Small intestine (tissue), 7 donors: ENCODE measurements around the gene RECQL5. TPM values are rescaled to one million over a fixed set of nuclear protein-coding genes. Genes with fewer than 3 reads are reported as not detected.
A peak's percentile ranks its signal among the peaks of the same experiment; 100 is the strongest.

Experiments
- DNase-seq, 2 donors: peaks; one replicate each; pipeline versions ENCODE4 v3.0.0 to v3.0.0-alpha.2; 2013
- FAIRE-seq: peaks from 2 replicates; lab custom pipeline; 2012; peaks lifted over from hg19 to GRCh38; lab: Jason Lieb, UNC
- H3K27ac ChIP-seq, 3 donors: one replicate each; pipeline ENCODE4 v1.5.1; 2013; ENCODE audit warnings: low read length in 2 of 3, mild to moderate bottlenecking in 2 of 3, control low read depth in 1 of 3, inconsistent platforms in 1 of 3, low read depth in 1 of 3, moderate library complexity in 1 of 3
- H3K27me3 ChIP-seq, 3 donors: one replicate each; pipeline ENCODE4 v1.6.1; 2013; ENCODE audit warnings: low read length in 3 of 3, inconsistent platforms in 1 of 3; ENCODE audit not compliant: control insufficient read depth in 3 of 3, insufficient read depth in 3 of 3
- H3K36me3 ChIP-seq, 3 donors: one replicate each; pipeline ENCODE4 v1.6.1; 2013; ENCODE audit warnings: low read length in 3 of 3, inconsistent platforms in 1 of 3, low read depth in 1 of 3, mild to moderate bottlenecking in 1 of 3, moderate library complexity in 1 of 3; ENCODE audit not compliant: control insufficient read depth in 3 of 3, insufficient read depth in 2 of 3
- H3K4me1 ChIP-seq, 3 donors: one replicate each; pipeline ENCODE4 v1.6.1; 2013; ENCODE audit warnings: low read length in 2 of 3, inconsistent platforms in 1 of 3, low read depth in 1 of 3, mild to moderate bottlenecking in 1 of 3, moderate library complexity in 1 of 3; ENCODE audit not compliant: control insufficient read depth in 3 of 3, insufficient read depth in 2 of 3
- H3K4me3 ChIP-seq, 3 donors: one replicate each; pipeline ENCODE4 v1.5.1; 2013; ENCODE audit warnings: low read length in 3 of 3, control low read depth in 1 of 3, inconsistent platforms in 1 of 3, low read depth in 1 of 3, mild to moderate bottlenecking in 1 of 3, moderate library complexity in 1 of 3
- H3K9me3 ChIP-seq, 2 donors: one replicate each; pipeline ENCODE4 v1.6.1; 2013; ENCODE audit warnings: low read depth in 1 of 2, low read length in 1 of 2; ENCODE audit not compliant: control insufficient read depth in 2 of 2, insufficient read depth in 1 of 2
- WGBS, 3 donors: extraction: QIAGEN DNeasy Blood & Tissue Kit; methylation state at CpG; one replicate each; pipeline ENCODE4 v1.1.7; 2013; 5-methylcytosine and 5-hydroxymethylcytosine counted together
- polyA plus RNA-seq, 4 donors: library from polyadenylated mRNA; stranded (reverse) in 3 of 4; unstranded in 1 of 4; fragments of 200-250 nt in 3 of 4; fragments of 120-200 nt in 1 of 4; gene quantifications; one replicate each; pipeline versions ENCODE4 v1.2.1 to v1.2.3, GENCODE V29; 2013
- donor health status: healthy with polysubstance abuse.
- donor health status: control.
- donor health status: control.
- donor health status: Bipolar disorder and iron deficiency.
- donor health status: healthy.

RECQL5 gene
- polyA plus RNA-seq, 4 donors: 14.6 to 41.2 (median 17.9) TPM

DNA sequence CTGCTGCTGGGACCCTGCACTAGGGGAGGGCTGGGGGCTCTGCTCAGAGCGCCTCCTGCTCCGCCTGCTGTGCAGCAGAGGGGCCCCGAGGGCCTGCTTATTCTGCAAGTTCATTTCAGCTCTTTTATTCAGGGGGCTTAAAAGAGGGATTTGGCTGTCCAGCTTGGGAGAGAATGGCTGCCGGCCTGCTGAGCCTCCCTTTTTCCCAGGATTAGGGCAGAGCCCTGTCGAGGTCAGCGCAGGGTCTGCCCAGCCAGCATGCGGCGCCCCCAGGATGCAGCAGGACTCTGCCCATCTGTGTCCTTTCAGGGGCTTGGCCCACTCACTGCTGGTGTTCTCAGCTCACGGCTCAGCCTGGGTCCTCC, 32.6 kb downstream of the RECQL5 start:
- Histone ChIP-seq H3K36me3 (peaks cover 0 to 77% (median 0%) of the 10 kb centered on the region in 3 donors), H3K4me1 (peaks cover 0 to 61% (median 4%) of the 10 kb centered on the region in 3 donors), H3K4me3 (peak overlapping the region in 1 of 3 donors; percentile 7), H3K27ac (peak overlapping the region; percentile 0 to 89 (median 89)), H3K9me3 (no peaks in the 10 kb centered on the region), H3K27me3 (no peaks in the 10 kb centered on the region)
- 81 to 90% (median 83%) methylated on average over 8 to 9 of the region's 9 CpGs for WGBS, 3 donors
- DNase-seq (no peak), FAIRE-seq (no peak)

DNA sequence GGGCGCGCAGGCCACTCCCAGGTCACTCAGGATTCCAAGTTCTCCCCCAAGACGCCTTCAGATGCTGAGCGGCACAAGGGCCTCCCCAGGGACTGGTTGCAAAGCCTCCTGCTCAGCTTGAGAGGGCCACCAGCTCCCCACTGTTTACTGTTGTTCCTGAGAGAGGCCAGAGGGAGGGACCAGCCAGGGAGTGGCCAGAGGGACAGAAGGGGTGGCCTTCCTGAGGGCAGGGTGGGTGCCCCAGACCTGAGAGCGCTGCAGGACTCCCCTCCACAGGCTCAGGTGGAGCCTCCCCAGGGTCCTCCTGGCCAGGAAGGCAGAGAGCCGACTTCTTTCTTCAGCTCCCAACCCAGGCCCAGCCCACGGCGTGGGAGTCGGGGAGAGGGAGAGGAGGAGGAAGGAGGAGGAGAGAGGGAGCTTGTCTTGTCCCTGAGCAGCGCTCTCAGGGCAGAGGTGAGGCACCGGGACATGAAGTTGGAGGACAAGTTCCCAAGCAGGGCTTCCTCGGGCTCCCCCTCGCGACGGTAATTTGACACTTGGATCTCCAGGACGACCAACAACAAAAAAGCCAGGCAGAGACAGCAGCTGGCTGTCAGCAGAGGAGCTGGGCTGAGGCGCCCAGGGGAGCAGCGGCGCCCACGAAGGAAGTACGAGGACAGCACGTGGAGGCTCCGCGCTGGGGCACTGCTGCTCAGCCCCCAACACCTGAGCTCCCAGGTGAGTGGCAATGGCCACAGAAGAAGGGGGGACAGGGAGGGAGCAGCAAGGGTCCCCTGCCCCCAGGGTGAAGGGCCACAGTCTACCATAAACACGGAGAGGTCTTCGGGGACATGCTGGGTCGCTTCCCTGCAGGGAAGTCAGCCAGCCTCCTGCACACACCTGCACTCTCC, 33.2 kb downstream of the RECQL5 start:
- 8 to 17% (median 13%) methylated on average over 26 to 27 of the region's 27 CpGs for WGBS, 3 donors
- H3K4me1 ChIP-seq: peaks cover 0 to 59% (median 4%) of the 10 kb centered on the region in 3 donors
- no peaks in the 10 kb centered on the region for H3K9me3 ChIP-seq
- FAIRE-seq (no peak), DNase-seq (peak; percentile 90 to 95)
- H3K27me3 ChIP-seq: no peaks in the 10 kb centered on the region
- peak overlapping the region in 1 of 3 donors; percentile 7 for H3K4me3 ChIP-seq
- peak overlapping the region; percentile 57 to 89 (median 89) for H3K27ac ChIP-seq
- peaks cover 0 to 77% (median 0%) of the 10 kb centered on the region in 3 donors for H3K36me3 ChIP-seq

DNA sequence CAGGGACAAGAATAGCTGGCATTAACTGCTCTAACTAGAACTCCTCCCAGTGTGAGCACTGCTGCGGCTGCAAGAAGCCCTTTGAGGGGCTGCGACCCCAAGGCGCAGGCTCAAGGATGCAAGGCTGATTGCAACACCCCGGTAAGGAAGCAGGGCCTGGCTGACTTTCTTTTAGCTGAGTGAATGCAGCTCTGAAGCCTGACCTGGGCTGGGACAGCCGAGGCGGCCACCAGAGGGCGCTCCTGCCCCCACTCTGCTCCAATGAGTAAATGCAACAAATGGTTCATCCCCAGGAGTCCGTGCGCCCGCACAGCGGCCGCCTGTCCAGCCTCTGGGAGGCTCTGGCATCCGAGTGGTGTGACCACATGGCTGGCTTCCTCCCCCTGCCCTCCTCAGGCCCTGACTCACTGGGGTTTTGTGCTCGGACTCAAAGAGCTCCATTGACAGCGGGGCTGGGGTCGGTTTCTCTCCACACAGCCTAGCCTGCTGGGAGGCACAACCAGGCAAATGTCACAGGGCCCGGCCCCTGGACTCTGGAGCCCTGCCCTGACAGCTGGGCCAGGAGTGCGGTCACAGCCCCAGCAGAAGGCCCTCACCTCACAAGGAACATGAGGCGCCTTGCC, 34.0 kb downstream of the RECQL5 start, which contains the start of gene SMIM5:
Gene SMIM5 (plus strand): TSS at position 572 of the 623 bp plus-strand sequence. CDS start 6,768 bp downstream, outside the sequence.
- WGBS, 3 donors: 9 to 15% (median 14%) methylated on average over 19 of the region's 19 CpGs
- peaks cover 0 to 59% (median 4%) of the 10 kb centered on the region in 3 donors for H3K4me1 ChIP-seq
- DNase-seq (peak; percentile 79 to 93), FAIRE-seq (no peak)
- no peaks in the 10 kb centered on the region for H3K9me3 ChIP-seq
- no peaks in the 10 kb centered on the region for H3K27me3 ChIP-seq
- H3K36me3 ChIP-seq: peaks cover 0 to 78% (median 0%) of the 10 kb centered on the region in 3 donors
- peak within 1 kb of the TSS; percentile 57 to 89 (median 89) for H3K27ac ChIP-seq
- H3K4me3 ChIP-seq: peak within 1 kb of the TSS in 1 of 3 donors; percentile 7

DNA sequence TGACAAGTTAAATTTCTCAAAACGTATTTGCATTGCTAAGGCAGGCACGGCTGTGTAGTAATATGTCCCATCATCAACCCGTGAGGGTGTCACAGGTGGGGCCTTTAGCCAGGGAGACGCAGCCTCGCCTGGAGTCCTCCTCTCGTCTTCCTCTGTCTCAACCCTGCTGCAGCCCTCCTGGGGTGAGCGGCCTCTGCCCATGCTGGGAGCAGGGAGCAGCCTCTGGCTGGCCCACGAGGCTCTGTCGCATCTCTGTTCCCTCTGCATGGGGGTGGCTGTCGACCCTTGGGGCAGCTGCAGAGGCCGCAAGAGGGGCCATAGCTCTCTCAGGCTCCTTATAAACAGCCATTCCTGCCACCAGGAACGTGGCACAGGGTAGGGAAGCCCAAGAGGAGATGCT, 34.5 kb downstream of the RECQL5 start:
- H3K4me1 ChIP-seq: peaks cover 0 to 54% (median 4%) of the 10 kb centered on the region in 3 donors
- H3K27ac ChIP-seq: peak overlapping the region; percentile 10 to 89 (median 26)
- no peak for DNase-seq
- WGBS, 3 donors: 79 to 83% (median 80%) methylated on average over 12 of the region's 12 CpGs
- FAIRE-seq: no peak
- no peaks in the 10 kb centered on the region for H3K9me3 ChIP-seq
- H3K36me3 ChIP-seq: peaks cover 0 to 76% (median 0%) of the 10 kb centered on the region in 3 donors
- no peaks in the 10 kb centered on the region for H3K27me3 ChIP-seq
- no peak overlapping the region for H3K4me3 ChIP-seq

DNA sequence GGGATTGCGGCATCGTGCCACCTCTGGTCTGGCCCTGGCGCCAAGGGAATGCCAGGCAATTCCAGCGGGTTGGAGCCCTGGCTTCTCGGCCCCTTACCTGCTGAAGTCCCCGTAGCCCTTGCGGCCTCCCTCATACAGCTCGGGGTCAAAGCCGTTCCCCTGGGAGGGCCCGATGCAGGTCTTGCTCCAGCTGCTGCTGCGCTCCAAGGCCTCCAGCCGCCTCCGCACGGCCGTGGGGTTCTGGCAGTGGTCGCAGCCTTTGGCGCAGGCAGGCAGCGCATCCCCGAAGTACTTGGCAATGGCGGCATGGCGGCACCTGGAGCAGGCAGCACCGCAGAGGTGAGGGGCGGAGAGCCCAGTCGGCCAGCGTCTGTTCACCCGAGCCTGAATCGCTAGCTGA, 35.6 kb downstream of the RECQL5 start:
- FAIRE-seq (no peak), DNase-seq (no peak)
- Histone ChIP-seq H3K27me3 (no peaks in the 10 kb centered on the region), H3K36me3 (peaks cover 7 to 78% (median 8%) of the 10 kb centered on the region in 3 donors), H3K9me3 (no peaks in the 10 kb centered on the region), H3K4me3 (no peak overlapping the region), H3K27ac (no peak overlapping the region), H3K4me1 (peaks cover 0 to 44% (median 0%) of the 10 kb centered on the region in 3 donors)
- 93 to 97% (median 93%) methylated on average over 27 of the region's 27 CpGs for WGBS, 3 donors

DNA sequence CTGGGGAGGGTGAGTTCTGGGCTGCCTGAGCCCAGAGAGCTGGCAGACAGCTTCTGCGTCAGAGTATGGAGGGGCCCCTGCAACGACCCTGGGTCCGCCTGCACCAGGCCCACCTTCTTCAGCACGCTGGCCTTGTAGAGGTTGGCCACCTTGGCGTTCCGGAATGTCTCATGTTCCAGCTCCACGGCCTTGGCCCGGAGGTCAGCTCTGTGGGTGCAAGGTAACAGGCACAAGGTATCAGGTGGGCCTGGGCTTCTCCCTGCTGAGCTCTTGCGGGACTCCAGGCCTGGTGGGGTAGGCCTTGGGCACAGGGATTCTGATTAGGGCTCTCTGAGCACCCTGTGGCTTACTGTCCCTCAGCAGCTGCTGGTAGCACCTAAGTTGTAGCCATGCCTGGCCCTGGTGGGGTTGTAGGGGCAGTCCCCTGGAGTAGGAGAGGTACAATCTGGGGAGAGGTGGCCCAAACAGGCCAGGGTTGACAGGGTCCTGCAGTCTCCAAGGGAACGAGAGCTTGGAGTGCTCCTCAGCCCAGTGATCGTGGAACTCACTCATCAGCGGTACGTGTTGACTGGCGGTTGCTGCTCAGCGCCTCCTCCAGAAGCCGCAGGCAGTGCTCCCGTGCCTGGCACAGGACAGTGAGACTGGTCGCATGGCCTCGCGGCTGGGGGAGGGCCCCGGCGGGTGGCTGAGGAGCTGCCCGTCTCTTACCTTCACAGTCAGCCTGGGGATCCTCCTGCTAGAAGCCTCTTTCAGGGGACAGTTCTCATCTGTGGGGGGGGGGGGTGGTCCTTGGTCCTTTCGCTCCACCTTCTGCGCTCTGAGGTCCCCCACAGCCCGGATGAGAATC, 36.7 kb downstream of the RECQL5 start:
- no peak for FAIRE-seq
- no peak for DNase-seq
- no peak overlapping the region for H3K4me3 ChIP-seq
- H3K36me3 ChIP-seq: peaks cover 16 to 86% (median 17%) of the 10 kb centered on the region in 3 donors
- no peaks in the 10 kb centered on the region for H3K27me3 ChIP-seq
- no peaks in the 10 kb centered on the region for H3K9me3 ChIP-seq
- no peak overlapping the region for H3K27ac ChIP-seq
- WGBS, 3 donors: 81 to 87% (median 84%) methylated on average over 25 to 26 of the region's 26 CpGs
- H3K4me1 ChIP-seq: peaks cover 0 to 37% (median 0%) of the 10 kb centered on the region in 3 donors

DNA sequence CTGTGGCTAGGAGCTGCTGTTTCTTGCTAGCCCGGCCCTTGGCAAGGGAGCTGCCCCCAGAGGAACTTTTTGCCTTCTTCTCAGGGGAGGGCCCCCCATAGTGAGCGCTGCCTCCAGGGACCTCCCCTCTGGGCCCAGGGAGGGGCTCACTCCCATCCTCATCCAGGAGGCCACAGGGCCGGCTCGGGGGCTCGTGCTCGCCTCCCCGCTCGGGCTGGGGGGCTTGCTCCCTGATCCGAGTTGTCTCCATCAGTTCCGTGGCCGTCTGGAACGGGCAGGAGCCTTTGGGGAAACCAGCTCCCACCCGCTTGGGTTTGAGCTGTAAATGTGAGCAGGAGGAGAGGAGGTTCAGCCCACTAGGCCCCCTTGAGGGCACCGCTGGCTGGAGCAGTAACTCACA, 37.8 kb downstream of the RECQL5 start:
- WGBS, 3 donors: 82 to 89% (median 84%) methylated on average over 14 of the region's 14 CpGs
- H3K27ac ChIP-seq: no peak overlapping the region
- FAIRE-seq (no peak), DNase-seq (no peak)
- H3K36me3 ChIP-seq: peaks cover 23 to 86% (median 24%) of the 10 kb centered on the region in 3 donors
- no peak overlapping the region for H3K4me3 ChIP-seq
- H3K9me3 ChIP-seq: no peaks in the 10 kb centered on the region
- peaks cover 0 to 25% (median 0%) of the 10 kb centered on the region in 3 donors for H3K4me1 ChIP-seq
- no peaks in the 10 kb centered on the region for H3K27me3 ChIP-seq
